Activated gamma-delta T cell treated with Interleukin-2 at 50 U/mL for 16 hours (primary cell): Measurements from ENCODE around the gene BTNL8.

Source experiments
- DNase-seq: peaks from one replicate; pipeline ENCODE4 v3.0.0-alpha.2; 2020

The BTNL8 gene, protein sequence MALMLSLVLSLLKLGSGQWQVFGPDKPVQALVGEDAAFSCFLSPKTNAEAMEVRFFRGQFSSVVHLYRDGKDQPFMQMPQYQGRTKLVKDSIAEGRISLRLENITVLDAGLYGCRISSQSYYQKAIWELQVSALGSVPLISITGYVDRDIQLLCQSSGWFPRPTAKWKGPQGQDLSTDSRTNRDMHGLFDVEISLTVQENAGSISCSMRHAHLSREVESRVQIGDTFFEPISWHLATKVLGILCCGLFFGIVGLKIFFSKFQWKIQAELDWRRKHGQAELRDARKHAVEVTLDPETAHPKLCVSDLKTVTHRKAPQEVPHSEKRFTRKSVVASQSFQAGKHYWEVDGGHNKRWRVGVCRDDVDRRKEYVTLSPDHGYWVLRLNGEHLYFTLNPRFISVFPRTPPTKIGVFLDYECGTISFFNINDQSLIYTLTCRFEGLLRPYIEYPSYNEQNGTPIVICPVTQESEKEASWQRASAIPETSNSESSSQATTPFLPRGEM

DNA sequence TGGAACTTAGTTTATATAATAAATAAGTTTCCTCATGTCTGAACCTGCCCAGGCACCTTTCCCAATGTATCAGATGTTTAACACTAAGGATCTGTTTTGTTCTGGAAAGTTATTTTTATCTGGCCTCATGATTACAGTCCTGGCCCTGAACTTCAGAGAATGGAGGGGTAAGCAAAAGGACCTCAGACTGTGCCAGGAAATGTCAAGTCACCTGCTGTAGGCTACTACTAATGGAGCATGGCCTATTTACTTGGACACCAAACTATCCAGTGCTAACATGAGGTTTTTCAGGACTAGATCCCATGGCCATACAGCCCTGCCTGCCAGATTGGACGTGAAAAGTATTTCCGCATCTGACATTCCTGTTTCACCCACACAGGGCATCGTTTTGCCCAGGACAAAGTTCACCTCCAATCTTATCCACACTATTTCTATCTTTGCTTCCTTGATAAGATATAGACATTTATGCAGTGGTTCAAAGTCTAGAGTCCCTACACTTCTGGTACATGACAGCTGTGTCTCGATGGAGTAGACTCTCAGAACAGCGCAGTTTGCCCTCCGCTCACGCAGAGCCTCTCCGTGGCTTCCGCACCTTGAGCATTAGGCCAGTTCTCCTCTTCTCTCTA is at the start of gene BTNL8:
TSS of gene BTNL8 (plus strand) at position 539 of the 626 bp plus-strand sequence. CDS start 152 bp downstream, outside the sequence.
- no peak for DNase-seq

GRCh38 chr5:180849827-180850226 is 49.1 kb upstream of the BTNL8 start:
- DNase-seq = no peak

DNA sequence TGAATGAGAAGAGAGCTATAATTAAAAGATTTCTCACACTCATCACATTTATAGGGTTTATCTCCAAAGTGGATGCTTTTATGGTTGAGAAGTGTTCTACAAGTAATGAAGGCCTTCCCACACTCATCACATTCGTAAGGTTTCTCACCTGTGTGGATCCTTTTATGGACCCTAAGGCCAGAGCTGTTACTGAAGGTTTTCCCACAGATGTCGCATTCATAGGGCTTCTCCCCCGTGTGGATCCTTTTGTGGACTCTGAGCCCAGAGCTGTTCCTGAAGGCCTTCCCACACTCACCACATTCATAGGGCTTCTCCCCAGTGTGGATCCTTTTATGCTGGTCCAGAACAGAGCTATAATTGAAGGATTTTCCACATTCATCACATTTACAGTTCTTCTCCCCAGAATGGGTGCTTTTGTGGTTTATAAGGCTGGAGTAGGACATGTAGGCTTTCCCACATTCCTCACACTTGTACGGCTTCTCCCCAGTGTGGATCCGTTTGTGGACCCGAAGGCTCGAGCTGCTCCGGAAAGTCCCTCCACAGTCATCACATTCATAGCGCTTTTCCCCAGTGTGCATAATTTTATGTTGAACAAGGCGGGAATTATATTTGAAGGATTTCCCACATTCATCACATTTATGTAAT is 48.4 kb upstream of the BTNL8 start:
- no peak for DNase-seq

GRCh38 chr5:180852495-180852894 is 46.5 kb upstream of the BTNL8 start:
- DNase-seq = no peak

- DNase-seq = no peak
These were observed 45.7 kb upstream of the BTNL8 start for GRCh38 chr5:180853121-180853847.

GRCh38 chr5:180853848-180854176 is 45.1 kb upstream of the BTNL8 start:
- no peak for DNase-seq

DNA sequence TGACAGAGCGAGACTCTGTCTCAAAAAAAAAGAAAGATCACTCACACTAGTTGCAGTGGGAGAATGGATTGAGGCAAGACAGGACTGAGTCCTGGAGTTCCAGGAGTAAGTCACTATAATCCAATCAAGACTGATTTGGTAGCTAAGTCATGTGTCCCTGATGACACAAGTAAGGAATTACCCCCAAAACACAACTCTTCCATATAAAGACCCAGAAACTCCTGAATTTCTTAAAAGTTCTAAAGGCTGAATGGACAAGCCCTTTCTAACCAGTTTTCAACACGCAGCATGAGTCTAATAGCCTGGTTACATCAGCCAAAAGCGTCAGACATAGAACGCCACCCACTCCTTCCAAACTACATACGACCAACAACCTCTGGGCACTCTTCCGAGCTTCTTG is 40.4 kb upstream of the BTNL8 start:
- no peak for DNase-seq

- DNase-seq = peak; percentile 46
These were observed 38.6 kb upstream of the BTNL8 start for GRCh38 chr5:180860273-180860886.

DNA sequence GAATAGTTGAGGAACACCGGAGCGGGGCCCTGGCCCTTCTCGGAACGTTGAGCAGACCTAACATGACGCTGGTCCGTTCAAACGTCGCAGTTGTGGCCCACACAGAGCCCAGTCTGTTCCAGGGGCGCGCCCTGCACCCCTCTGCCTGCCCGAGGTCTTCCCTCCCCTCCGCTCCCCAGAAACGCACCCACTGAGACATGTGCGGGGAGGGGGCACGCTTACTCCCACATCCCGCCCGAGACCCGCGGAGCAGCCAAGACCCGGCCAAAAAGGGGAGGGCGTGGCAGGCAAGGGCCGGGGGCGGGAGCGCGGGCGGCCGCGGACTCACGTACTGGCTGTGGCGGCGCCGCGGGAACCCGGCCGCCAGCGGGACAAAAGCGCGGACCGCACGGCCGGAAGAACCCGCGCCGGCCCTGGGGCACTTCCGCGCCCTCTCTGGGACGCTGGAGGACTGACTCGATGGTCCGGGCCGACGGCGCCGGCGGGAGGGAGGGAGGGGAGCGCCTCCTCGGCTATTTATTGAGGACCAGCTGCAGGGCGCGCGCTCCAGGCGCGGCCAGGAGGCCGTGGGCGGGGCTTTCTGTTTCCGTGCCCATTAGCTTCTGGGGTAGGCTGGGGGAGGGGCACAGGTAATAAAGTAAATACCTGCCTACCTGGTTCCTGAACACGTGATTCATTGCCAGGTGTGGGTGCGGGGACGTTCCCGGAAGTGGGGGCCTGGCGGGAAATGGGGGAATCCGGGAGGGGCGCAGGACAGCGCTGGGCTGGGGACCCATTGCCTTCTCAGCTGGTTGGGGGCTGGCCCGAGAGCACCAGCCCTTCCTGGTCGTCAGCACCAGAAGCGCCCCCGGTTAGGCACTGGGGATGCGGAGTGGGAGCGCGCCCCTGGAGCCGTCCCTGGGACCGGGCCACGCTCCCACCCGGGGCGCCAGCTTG is 37.8 kb upstream of the BTNL8 start, which contains the start of gene ZFP62:
TSS of gene ZFP62 (minus strand) at position 390 of the 936 bp plus-strand sequence. CDS start at position 333, 57 bp downstream.
- DNase-seq = peak; percentile 88

DNA sequence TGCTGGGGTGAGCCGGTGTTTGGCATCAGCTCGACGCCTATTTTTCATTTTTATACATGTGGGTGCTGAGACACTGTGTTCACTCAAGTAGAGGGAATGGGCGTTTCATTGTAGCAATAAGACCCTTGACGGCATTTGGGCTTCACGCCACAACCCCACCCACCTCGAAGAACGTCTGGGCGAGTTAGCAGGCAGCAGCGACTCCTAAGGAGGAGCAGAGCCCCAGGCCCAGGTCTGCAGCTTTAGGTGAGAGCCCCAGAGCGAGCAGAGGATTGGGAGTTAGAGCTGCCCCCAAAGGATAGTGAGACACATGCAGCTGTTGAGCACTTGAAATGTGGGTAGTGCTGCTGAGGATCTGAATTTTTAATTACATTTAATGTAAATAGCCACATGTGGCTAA is 36.3 kb upstream of the BTNL8 start:
- DNase-seq = no peak

GRCh38 chr5:180865981-180866695 is 32.8 kb upstream of the BTNL8 start:
- DNase-seq = no peak

- no peak for DNase-seq
These were observed 32.0 kb upstream of the BTNL8 start for GRCh38 chr5:180866985-180867384.

DNA sequence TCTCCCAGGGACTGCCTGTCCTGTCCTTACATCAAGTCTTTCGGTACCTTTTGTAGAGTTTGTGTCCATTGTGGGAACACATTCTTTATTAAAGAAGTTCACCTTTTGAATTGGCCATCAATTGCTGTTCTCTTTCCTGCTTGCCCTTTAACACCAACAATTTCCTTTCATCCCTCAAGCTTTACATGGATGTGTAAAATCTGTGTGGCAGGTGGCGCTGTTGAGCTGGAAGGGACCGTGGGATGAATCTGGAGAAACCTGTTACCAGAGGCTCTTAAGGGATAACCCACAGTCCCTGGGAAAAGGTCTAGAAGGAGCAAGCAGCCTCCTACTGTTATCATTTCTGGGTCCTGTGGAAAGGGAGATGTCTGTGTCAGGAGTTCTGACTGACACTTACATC is 30.0 kb upstream of the BTNL8 start:
- peak; percentile 53 for DNase-seq

DNA sequence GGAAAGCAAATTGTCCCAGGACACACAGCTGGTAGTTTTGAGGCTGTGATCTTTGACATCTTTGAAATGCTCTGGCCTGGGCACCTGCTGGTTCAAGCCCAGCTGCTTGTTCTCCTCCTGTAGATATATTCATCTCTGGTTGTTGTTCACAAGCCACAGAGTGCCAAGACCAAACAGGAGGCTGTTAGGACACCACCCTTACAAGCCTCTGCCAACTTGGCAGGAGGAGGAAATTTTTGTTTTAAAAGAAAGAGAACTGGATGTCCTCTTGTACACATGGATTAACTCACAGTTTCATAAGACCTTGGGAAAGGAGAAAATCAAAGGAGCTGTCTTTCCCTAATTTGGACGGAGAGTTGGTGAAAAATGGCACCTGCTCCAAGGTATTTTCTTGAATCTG is 29.4 kb upstream of the BTNL8 start:
- DNase-seq = no peak

GRCh38 chr5:180870276-180871068 is 28.5 kb upstream of the BTNL8 start:
- no peak for DNase-seq

GRCh38 chr5:180872419-180872818 is 26.5 kb upstream of the BTNL8 start:
- DNase-seq = no peak

GRCh38 chr5:180873615-180874520 is 25.1 kb upstream of the BTNL8 start:
- DNase-seq = no peak

DNA sequence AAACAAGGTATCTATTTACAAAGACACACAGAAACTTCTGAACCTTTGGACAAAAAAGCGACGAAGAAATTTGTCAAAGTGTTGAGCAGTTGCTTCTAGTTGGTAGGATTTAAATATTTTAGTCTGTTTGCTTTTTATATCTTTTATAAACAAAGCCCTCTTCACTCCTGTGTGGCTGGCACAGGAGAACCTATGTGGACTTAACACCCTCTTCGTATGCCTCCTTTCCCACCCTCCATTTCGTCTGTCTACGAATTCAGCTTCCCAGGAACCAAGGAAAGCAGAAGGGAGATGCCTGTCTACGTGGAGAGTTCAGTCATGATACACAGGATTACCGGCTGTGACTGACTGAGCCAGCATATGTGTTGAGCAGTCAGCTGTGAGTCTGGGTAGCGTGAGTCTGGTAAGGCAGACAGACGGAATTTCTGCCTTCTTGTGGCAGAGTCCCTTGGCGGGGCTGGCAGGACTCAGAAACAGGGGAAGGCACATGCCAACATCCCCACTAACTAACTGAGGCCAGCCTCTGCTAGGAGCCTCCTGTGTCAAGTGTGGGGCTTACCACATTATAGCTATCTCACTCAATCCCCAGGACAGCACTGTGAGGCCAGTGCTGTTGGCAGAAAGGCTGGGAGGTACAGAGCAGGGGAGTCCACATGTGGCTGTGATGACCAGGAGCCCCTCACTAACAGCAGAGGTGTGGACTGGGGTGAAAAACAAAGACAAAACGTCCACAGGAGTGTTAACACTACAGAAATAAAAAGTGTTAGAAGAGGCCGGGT is 24.0 kb upstream of the BTNL8 start:
- no peak for DNase-seq
